Frontal cortex (tissue), 4 donors: Measurements from ENCODE around the gene MEGF8. TPM values are rescaled to one million over a fixed set of nuclear protein-coding genes. Genes with fewer than 3 reads are reported as not detected.

ENCODE experiments used
- DNase-seq, 2 donors: peaks; one replicate each; pipeline ENCODE4 v3.0.0; 2012; ENCODE audit warnings: low spot score in 2 of 2
- FAIRE-seq: peaks from 2 replicates; lab custom pipeline; 2012; peaks lifted over from hg19 to GRCh38; lab: Jason Lieb, UNC
- total RNA-seq: library from RNA; depleted of rRNA; stranded (reverse); fragments of >200 nt; gene quantifications from one replicate; pipeline ENCODE4 v1.2.3, GENCODE V29; 2014
- donor health status: control.
- donor health status: control.
- donor health status: control.

Gene MEGF8
- total RNA-seq, result 35.9 TPM

GRCh38 chr19:42325308-42325895 lies at the start of gene MEGF8:
Gene MEGF8, plus strand, starts transcription at chr19:42325635. Its CDS starts 609 bp downstream, at chr19:42326244.
- FAIRE-seq (peak; percentile 68), DNase-seq (peak; percentile 98 to 99)

- DNase-seq (no peak), FAIRE-seq (no peak)
These were observed 49.2 kb upstream of the MEGF8 start for GRCh38 chr19:42276284-42276683.

- no peak for DNase-seq
- no peak for FAIRE-seq
These were observed 48.6 kb upstream of the MEGF8 start for GRCh38 chr19:42276821-42277220.

- FAIRE-seq, result no peak
- DNase-seq, result no peak
These were observed 47.5 kb upstream of the MEGF8 start for GRCh38 chr19:42277821-42278451.

- DNase-seq, result no peak
- no peak for FAIRE-seq
These were observed 46.8 kb upstream of the MEGF8 start for GRCh38 chr19:42278452-42279154.

GRCh38 chr19:42279155-42279901 lies 46.1 kb upstream of the MEGF8 start:
- no peak for FAIRE-seq
- DNase-seq, result no peak

- FAIRE-seq, result no peak
- peak; percentile 95 to 98 for DNase-seq
These were observed 45.3 kb upstream of the MEGF8 start for GRCh38 chr19:42279902-42280814.

GRCh38 chr19:42280815-42281145 lies 44.7 kb upstream of the MEGF8 start:
- FAIRE-seq, result no peak

GRCh38 chr19:42281146-42281826 lies 44.1 kb upstream of the MEGF8 start:
- DNase-seq (peak in 1 of 2 donors; percentile 77), FAIRE-seq (no peak)

More at GRCh38 chr19:42280815-42281145, 44.7 kb upstream of the MEGF8 start:
- peak; percentile 73 to 76 for DNase-seq

GRCh38 chr19:42281827-42282762 lies 43.3 kb upstream of the MEGF8 start:
- DNase-seq, result no peak
- FAIRE-seq, result no peak

- no peak for FAIRE-seq
- DNase-seq, result no peak
These were observed 42.6 kb upstream of the MEGF8 start for GRCh38 chr19:42282819-42283187.

- DNase-seq (peak; percentile 95 to 98), FAIRE-seq (no peak)
These were observed 42.0 kb upstream of the MEGF8 start for GRCh38 chr19:42283188-42284065.

GRCh38 chr19:42284066-42284501 lies 41.4 kb upstream of the MEGF8 start:
- DNase-seq (peak; percentile 95 to 99), FAIRE-seq (no peak)

- DNase-seq (no peak), FAIRE-seq (no peak)
These were observed 40.7 kb upstream of the MEGF8 start for GRCh38 chr19:42284591-42285341.

- FAIRE-seq, result no peak
- no peak for DNase-seq
These were observed 39.9 kb upstream of the MEGF8 start for GRCh38 chr19:42285541-42285941.

GRCh38 chr19:42285988-42286348 lies 39.5 kb upstream of the MEGF8 start:
- FAIRE-seq (no peak), DNase-seq (no peak)
